Neuronal stem cell (in vitro differentiated cells): ENCODE results near the gene IQGAP1.

Source experiments
- DNase-seq: peaks from one replicate; pipeline ENCODE4 v3.0.0-alpha.2; 2013; ENCODE audit warnings: low spot score
- H2AFZ ChIP-seq: one replicate; pipeline ENCODE4 v1.6.1; 2013; ENCODE audit warnings: mild to moderate bottlenecking, low read length, inconsistent platforms
- H2AK5ac ChIP-seq: 2 replicates; pipeline ENCODE4 v1.6.1; 2013; ENCODE audit warnings: low read depth, mild to moderate bottlenecking, inconsistent platforms, low read length, moderate library complexity, mixed read lengths
- H2BK120ac ChIP-seq: 2 replicates; pipeline ENCODE4 v1.6.1; 2013; ENCODE audit warnings: low read depth, mild to moderate bottlenecking, inconsistent platforms, low read length, moderate library complexity, mixed read lengths
- H2BK12ac ChIP-seq: one replicate; pipeline ENCODE4 v1.6.1; 2013; ENCODE audit warnings: low read length, inconsistent platforms
- H2BK15ac ChIP-seq: 2 replicates; pipeline ENCODE4 v1.6.1; 2013; ENCODE audit warnings: mild to moderate bottlenecking, low read length, inconsistent platforms, mixed read lengths
- H2BK5ac ChIP-seq: one replicate; pipeline ENCODE4 v1.6.1; 2013; ENCODE audit warnings: inconsistent platforms, mild to moderate bottlenecking, low read length, moderate library complexity
- H3K14ac ChIP-seq: one replicate; pipeline ENCODE4 v1.6.1; 2013; ENCODE audit warnings: low read length, inconsistent platforms
- H3K18ac ChIP-seq: 2 replicates; pipeline ENCODE4 v1.6.1; 2013; ENCODE audit warnings: low read length, inconsistent platforms
- H3K23ac ChIP-seq: 2 replicates; pipeline ENCODE4 v1.6.1; 2013; ENCODE audit warnings: low read depth, mild to moderate bottlenecking, mixed read lengths, low read length, inconsistent platforms; ENCODE audit not compliant: poor library complexity
- H3K27ac ChIP-seq: replicated peaks from 3 replicates; pipeline ENCODE4 v1.5.1; 2013; ENCODE audit warnings: low read length, inconsistent platforms
- H3K27me3 ChIP-seq, 3 experiments: 2 replicates each; pipeline ENCODE4 v1.6.1; 2013; ENCODE audit warnings: low read length in 3 of 3, mild to moderate bottlenecking in 2 of 3, inconsistent platforms in 1 of 3, low read depth in 1 of 3, mixed read lengths in 1 of 3, moderate library complexity in 1 of 3; ENCODE audit not compliant: control insufficient read depth in 3 of 3, insufficient read depth in 3 of 3
- H3K36me3 ChIP-seq, 2 donors: replicated peaks in 1 of 2; 2 replicates each; pipeline ENCODE4 v1.6.1; 2013; ENCODE audit warnings: low read length in 2 of 2; ENCODE audit not compliant: control insufficient read depth in 2 of 2, insufficient read depth in 2 of 2
- H3K4ac ChIP-seq: 2 replicates; pipeline ENCODE4 v1.6.1; 2013; ENCODE audit warnings: inconsistent platforms, mild to moderate bottlenecking, low read length, moderate library complexity
- H3K4me1 ChIP-seq, 2 donors: 1 replicate in 1 of 2; 2 replicates in 1 of 2; pipeline ENCODE4 v1.6.1; 2013; ENCODE audit warnings: low read length in 2 of 2, low read depth in 1 of 2; ENCODE audit not compliant: control insufficient read depth in 2 of 2, insufficient read depth in 1 of 2
- H3K4me2 ChIP-seq: one replicate; pipeline ENCODE4 v1.6.1; 2013; ENCODE audit warnings: mild to moderate bottlenecking, low read length, inconsistent platforms; ENCODE audit not compliant: insufficient read depth, poor library complexity, severe bottlenecking
- H3K4me3 ChIP-seq, 2 donors: 2 replicates each; pipeline ENCODE4 v1.5.1; 2013; ENCODE audit warnings: low read length in 2 of 2, mild to moderate bottlenecking in 2 of 2, inconsistent platforms in 1 of 2, moderate library complexity in 1 of 2
- H3K79me1 ChIP-seq: one replicate; pipeline ENCODE4 v1.6.1; 2013; ENCODE audit warnings: low read depth, mild to moderate bottlenecking, inconsistent platforms, low read length, moderate library complexity
- H3K9ac ChIP-seq: one replicate; pipeline ENCODE4 v1.6.1; 2013; ENCODE audit warnings: mild to moderate bottlenecking, low read depth, low read length, inconsistent platforms; ENCODE audit not compliant: poor library complexity
- H3K9me3 ChIP-seq, 2 donors: replicated peaks in 1 of 2; 2 replicates each; pipeline versions ENCODE3 to v1.6.1; 2013; ENCODE audit warnings: low read length in 2 of 2, mild to moderate bottlenecking in 2 of 2, inconsistent platforms in 1 of 2, low read depth in 1 of 2, mixed read lengths in 1 of 2, moderate library complexity in 1 of 2; ENCODE audit not compliant: control insufficient read depth in 2 of 2, insufficient read depth in 1 of 2
- H4K8ac ChIP-seq: one replicate; pipeline ENCODE4 v1.6.1; 2013; ENCODE audit warnings: low read depth, mild to moderate bottlenecking, inconsistent platforms, low read length, moderate library complexity
- H4K91ac ChIP-seq: one replicate; pipeline ENCODE4 v1.6.1; 2013; ENCODE audit warnings: low read length, low read depth, mild to moderate bottlenecking, inconsistent platforms; ENCODE audit not compliant: poor library complexity
- WGBS, 2 donors: extraction: QIAGEN DNeasy Blood & Tissue Kit; methylation state at CpG; one replicate each; pipeline ENCODE4 v1.1.7; 2013; ENCODE audit warnings: missing lambda C conversion rate in 2 of 2, mixed read lengths in 1 of 2; ENCODE audit not compliant: insufficient read length in 2 of 2, insufficient replicate concordance in 1 of 2; ENCODE audit errors: extremely low coverage in 2 of 2; 5-methylcytosine and 5-hydroxymethylcytosine counted together

The IQGAP1 gene

GRCh38 chr15:90437516-90437915 lies 49.5 kb downstream of the IQGAP1 start:
- H2BK15ac ChIP-seq = no peak overlapping the region
- no peaks in the 10 kb centered on the region for H3K9me3 ChIP-seq
- H2BK12ac ChIP-seq = no peak overlapping the region
- H3K4me1 ChIP-seq = no peaks in the 10 kb centered on the region
- no peak overlapping the region for H2BK120ac ChIP-seq
- no peak overlapping the region for H3K4me3 ChIP-seq
- H2AFZ ChIP-seq = no peak overlapping the region
- no peaks in the 10 kb centered on the region for H3K27me3 ChIP-seq
- H3K27ac ChIP-seq = no peak overlapping the region
- H3K9ac ChIP-seq = no peak overlapping the region
- no peak overlapping the region for H3K14ac ChIP-seq
- no peak overlapping the region for H3K18ac ChIP-seq
- WGBS, 2 donors = no CpG with 5 or more reads among the region's 2 CpGs
- H3K79me1 ChIP-seq = no peaks in the 10 kb centered on the region
- no peak overlapping the region for H3K4me2 ChIP-seq
- H3K23ac ChIP-seq = no peak overlapping the region
- no peak overlapping the region for H4K8ac ChIP-seq
- peaks cover 0 to 42% of the 10 kb centered on the region in 2 donors for H3K36me3 ChIP-seq
- no peak overlapping the region for H3K4ac ChIP-seq
- H2AK5ac ChIP-seq = no peak overlapping the region
- no peak overlapping the region for H2BK5ac ChIP-seq
- DNase-seq = no peak
- no peak overlapping the region for H4K91ac ChIP-seq

- no peak for DNase-seq
- no peak overlapping the region for H3K9ac ChIP-seq
- no peak overlapping the region for H3K27ac ChIP-seq
- H2BK5ac ChIP-seq = no peak overlapping the region
- no peak overlapping the region for H4K91ac ChIP-seq
- H2BK15ac ChIP-seq = no peak overlapping the region
- H3K9me3 ChIP-seq = no peaks in the 10 kb centered on the region
- H3K23ac ChIP-seq = no peak overlapping the region
- no CpG with 5 or more reads among the region's 2 CpGs for WGBS, 2 donors
- no peak overlapping the region for H2BK12ac ChIP-seq
- H2BK120ac ChIP-seq = no peak overlapping the region
- H3K4me3 ChIP-seq = no peak overlapping the region
- H4K8ac ChIP-seq = no peak overlapping the region
- no peak overlapping the region for H2AK5ac ChIP-seq
- H2AFZ ChIP-seq = no peak overlapping the region
- H3K4me2 ChIP-seq = no peak overlapping the region
- no peaks in the 10 kb centered on the region for H3K27me3 ChIP-seq
- H3K79me1 ChIP-seq = no peaks in the 10 kb centered on the region
- H3K18ac ChIP-seq = no peak overlapping the region
- no peak overlapping the region for H3K14ac ChIP-seq
- H3K4ac ChIP-seq = no peak overlapping the region
- H3K4me1 ChIP-seq = no peaks in the 10 kb centered on the region
- H3K36me3 ChIP-seq = peaks cover 0 to 45% of the 10 kb centered on the region in 2 donors
Measured at GRCh38 chr15:90439946-90440345, 51.9 kb downstream of the IQGAP1 start.

- no peak overlapping the region for H3K18ac ChIP-seq
- H3K4me1 ChIP-seq = no peaks in the 10 kb centered on the region
- H3K79me1 ChIP-seq = no peaks in the 10 kb centered on the region
- H3K4ac ChIP-seq = no peak overlapping the region
- H2AFZ ChIP-seq = no peak overlapping the region
- H3K36me3 ChIP-seq = peaks cover 0 to 47% of the 10 kb centered on the region in 2 donors
- no peak overlapping the region for H3K14ac ChIP-seq
- no peak overlapping the region for H3K9ac ChIP-seq
- no peak overlapping the region for H3K4me2 ChIP-seq
- no peak for DNase-seq
- no peak overlapping the region for H2AK5ac ChIP-seq
- no peak overlapping the region for H2BK15ac ChIP-seq
- H2BK5ac ChIP-seq = no peak overlapping the region
- H3K4me3 ChIP-seq = no peak overlapping the region
- no peak overlapping the region for H2BK120ac ChIP-seq
- H4K8ac ChIP-seq = no peak overlapping the region
- no peak overlapping the region for H3K23ac ChIP-seq
- no CpG with 5 or more reads among the region's 3 CpGs for WGBS, 2 donors
- no peak overlapping the region for H3K27ac ChIP-seq
- H3K9me3 ChIP-seq = no peaks in the 10 kb centered on the region
- no peak overlapping the region for H4K91ac ChIP-seq
- no peaks in the 10 kb centered on the region for H3K27me3 ChIP-seq
- H2BK12ac ChIP-seq = no peak overlapping the region
Measured at GRCh38 chr15:90441027-90441426, 53.0 kb downstream of the IQGAP1 start.

- Histone ChIP-seq H3K14ac (no peak overlapping the region), H2BK12ac (no peak overlapping the region)
Measured at GRCh38 chr15:90442423-90442822, 54.4 kb downstream of the IQGAP1 start.

More at GRCh38 chr15:90442423-90442822, 54.4 kb downstream of the IQGAP1 start:
- Histone ChIP-seq H3K4me1 (no peaks in the 10 kb centered on the region), H3K18ac (no peak overlapping the region), H2BK5ac (no peak overlapping the region), H3K9ac (no peak overlapping the region), H3K4me3 (no peak overlapping the region), H3K9me3 (no peaks in the 10 kb centered on the region), H4K8ac (no peak overlapping the region), H4K91ac (no peak overlapping the region), H2AFZ (no peak overlapping the region), H3K79me1 (no peaks in the 10 kb centered on the region), H3K4me2 (no peak overlapping the region), H2BK15ac (no peak overlapping the region), H2AK5ac (no peak overlapping the region), H3K23ac (no peak overlapping the region), H3K4ac (no peak overlapping the region), H3K27me3 (no peaks in the 10 kb centered on the region), H3K27ac (no peak overlapping the region), H2BK120ac (no peak overlapping the region), H3K36me3 (peaks cover 0 to 48% of the 10 kb centered on the region in 2 donors)
- WGBS, 2 donors = no CpG with 5 or more reads among the region's 5 CpGs
- DNase-seq = no peak
